Measurements from ENCODE around the gene TGM2.

The TGM2 gene

DNA sequence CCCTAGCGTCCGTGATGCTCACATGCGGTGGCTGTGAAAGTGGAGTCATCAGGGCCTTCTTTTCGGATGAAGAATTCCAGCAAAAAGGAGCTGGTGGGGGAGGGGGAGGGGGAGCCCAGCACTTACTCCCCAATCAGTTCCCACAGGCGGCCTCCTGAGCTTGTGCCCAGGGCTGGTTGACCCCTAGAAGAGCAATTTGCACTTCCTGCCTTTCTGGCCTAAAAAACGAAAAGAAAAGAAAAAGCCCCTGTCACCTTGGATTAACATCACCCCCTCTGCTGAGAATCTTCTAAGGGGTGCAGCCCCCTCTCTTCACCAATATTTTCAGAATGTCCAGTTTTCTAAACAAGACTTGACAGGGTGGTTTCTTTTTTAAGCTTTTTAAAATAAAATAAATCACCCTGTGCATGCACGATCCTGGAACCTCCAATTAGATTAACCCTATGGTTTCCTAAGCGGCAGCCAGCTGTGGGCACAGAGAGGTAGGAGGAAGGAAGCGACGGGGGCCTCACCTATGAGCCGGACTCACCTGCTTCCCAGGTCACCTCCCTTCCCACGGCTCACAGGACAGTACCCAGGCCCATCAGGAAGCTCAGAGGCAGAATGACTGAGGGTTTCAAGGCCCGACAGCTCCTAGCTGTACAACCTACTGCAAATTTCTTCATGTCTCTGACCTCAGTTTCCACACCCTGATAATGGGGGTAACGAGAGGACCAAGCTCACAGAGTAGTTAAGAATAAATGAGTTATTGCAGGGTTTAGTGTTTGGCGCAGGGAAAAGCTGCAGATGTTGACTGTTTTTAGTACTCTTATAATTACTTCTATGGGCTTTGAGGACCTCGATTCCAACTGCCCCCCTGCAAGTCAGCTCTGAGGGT is 10.5 kb upstream of the TGM2 start:
- no peaks in the 10 kb centered on the region for H3K4me1 ChIP-seq (ENCODE audit: control insufficient read depth, insufficient read depth, low read length)
- no peaks in the 10 kb centered on the region for H3K9me3 ChIP-seq (ENCODE audit: control insufficient read depth, insufficient read depth, low read length)
- H3K27me3 ChIP-seq (ENCODE audit: control insufficient read depth, insufficient read depth, low read length): no peaks in the 10 kb centered on the region
- no peaks in the 10 kb centered on the region for H3K36me3 ChIP-seq (ENCODE audit: control insufficient read depth, insufficient read depth, low read length)
- no CpG with 5 or more reads among the region's 16 CpGs for WGBS (ENCODE audit: insufficient coverage, insufficient read length)
- no peak overlapping the region for H3K27ac ChIP-seq (ENCODE audit: low read length)
- DNase-seq (ENCODE audit: low read depth, low spot score): no peak
- H3K4me3 ChIP-seq (ENCODE audit: low read length): no peak overlapping the region

DNA sequence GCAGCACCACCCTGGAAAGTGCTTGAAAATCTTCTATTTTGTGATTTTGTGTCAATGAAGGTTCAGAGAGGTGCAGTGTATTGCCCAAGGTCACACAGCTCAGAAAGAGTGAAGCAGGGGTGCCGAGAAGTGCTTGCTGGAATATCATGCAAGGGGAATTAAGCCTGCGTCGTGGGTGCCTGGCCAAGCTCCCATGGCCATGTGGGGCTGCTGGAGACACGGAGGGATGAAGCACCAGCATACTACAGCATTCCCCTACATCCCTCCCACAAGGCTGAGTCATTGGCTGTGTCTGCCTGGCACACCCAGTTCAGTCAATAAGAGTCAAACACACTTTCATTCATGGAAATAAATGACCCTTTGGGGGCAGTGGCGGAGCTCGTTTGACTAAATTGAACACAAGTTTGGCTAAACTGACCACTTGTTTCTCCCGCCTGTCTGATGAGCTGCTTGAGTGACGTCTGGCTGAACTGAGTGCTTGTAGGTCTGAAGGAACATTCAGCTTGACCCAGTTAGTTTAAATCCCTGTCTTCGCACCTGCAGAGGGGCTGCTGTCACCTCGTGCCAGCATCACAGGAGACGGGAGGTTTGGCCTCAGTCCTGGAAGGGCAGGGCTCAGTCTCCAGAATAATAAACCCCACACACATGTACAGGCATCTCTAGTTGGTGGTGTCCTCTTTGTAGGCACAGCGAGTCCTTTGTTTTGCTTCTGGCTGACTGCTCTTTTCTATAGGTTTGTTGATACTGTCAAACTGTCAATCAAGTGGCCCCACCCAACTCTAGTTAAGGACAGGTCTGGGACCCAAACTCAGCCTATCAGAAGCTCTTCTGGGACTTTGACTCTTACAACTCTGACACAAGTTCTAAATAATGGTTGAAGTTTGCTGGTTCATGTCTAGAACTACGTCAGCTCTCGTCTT is 8.4 kb upstream of the TGM2 start:
- Histone ChIP-seq H3K4me1 (ENCODE audit: control insufficient read depth, insufficient read depth, low read length) (no peaks in the 10 kb centered on the region), H3K36me3 (ENCODE audit: control insufficient read depth, insufficient read depth, low read length) (no peaks in the 10 kb centered on the region), H3K27ac (ENCODE audit: low read length) (no peak overlapping the region), H3K4me3 (ENCODE audit: low read length) (no peak overlapping the region), H3K9me3 (ENCODE audit: control insufficient read depth, insufficient read depth, low read length) (no peaks in the 10 kb centered on the region), H3K27me3 (ENCODE audit: control insufficient read depth, insufficient read depth, low read length) (no peaks in the 10 kb centered on the region)
- no peak for DNase-seq (ENCODE audit: low read depth, low spot score)
- WGBS (ENCODE audit: insufficient coverage, insufficient read length): no CpG with 5 or more reads among the region's 14 CpGs

DNA sequence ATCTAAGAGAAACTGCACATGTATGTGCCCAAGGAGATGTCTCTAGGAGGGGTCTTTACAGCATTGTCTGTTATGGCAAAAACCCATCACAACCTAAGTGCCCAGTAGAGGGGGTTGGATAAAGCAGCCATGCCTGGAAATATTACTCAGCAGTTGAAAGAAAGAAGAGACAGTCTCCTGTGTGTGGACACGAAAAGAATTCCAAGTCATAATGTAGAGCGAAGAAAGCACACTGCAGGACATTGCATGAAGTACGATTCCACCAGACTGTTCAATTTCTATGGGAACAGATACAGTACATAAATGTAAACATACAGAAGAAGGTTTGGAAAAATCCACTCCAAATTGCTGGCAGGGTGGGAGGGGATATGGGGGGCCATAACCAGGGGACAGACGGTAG is 7.3 kb upstream of the TGM2 start:
- no peak for DNase-seq (ENCODE audit: low read depth, low spot score)
- H3K4me1 ChIP-seq (ENCODE audit: control insufficient read depth, insufficient read depth, low read length): no peaks in the 10 kb centered on the region
- H3K4me3 ChIP-seq (ENCODE audit: low read length): no peak overlapping the region
- WGBS (ENCODE audit: insufficient coverage, insufficient read length): no CpG with 5 or more reads among the region's 4 CpGs
- no peaks in the 10 kb centered on the region for H3K36me3 ChIP-seq (ENCODE audit: control insufficient read depth, insufficient read depth, low read length)
- no peaks in the 10 kb centered on the region for H3K9me3 ChIP-seq (ENCODE audit: control insufficient read depth, insufficient read depth, low read length)
- H3K27ac ChIP-seq (ENCODE audit: low read length): no peak overlapping the region
- H3K27me3 ChIP-seq (ENCODE audit: control insufficient read depth, insufficient read depth, low read length): no peaks in the 10 kb centered on the region

DNA sequence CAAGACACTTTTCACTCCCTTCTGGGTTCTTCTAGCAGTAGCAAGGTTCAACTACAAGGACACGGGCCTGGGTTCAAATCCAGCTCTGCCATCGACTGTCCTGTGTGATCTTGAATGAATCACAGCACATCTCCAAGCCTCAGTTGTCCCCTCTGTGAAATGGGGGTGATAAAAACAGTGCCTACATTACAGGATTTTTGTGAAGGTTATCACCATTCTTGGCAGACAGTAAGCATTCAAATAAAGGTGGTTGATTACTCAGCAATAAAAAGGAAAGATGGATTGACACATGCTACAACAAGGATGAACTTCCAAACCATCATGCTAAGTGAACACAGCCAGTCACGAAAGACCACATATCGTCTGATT is 6.6 kb upstream of the TGM2 start:
- no peak overlapping the region for H3K27ac ChIP-seq (ENCODE audit: low read length)

DNA sequence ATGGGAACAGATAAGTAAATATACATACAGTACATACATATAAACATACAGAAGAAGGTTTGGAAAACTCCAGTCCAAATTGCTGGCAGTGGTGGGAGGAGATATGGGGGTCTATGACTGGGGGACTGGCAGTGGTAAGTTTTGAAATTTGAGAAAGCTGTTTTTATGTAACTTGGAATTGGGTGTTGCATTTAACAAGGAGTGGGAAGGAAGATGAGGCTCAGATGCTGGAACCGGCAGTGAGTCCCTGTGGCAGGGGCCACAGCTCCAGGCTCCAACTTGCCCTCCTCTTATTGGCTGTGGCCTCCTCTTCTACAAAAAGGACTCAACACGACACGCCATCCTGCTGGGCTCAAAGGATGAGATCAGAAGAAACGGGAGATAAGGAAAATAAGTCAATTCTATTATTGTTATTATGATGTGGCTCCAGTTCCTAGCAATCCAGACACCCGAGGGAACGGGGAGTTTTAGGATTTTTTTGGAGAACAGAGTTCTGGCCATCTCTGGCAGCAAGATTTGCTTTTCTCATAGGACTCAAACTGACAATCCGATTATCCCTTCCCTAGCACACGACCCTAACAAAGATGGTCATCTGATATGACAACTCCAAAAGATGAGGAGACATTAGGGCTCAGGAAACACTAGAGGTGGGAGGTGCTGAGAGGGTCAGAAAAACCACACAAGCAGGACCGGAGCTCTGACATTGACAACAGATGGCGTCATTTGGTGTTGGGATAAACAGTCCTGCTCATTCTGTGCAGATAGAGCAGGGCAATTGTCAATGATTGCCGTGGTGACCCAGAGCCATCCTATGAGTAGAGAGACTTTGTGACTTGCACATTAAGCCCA is 6.0 kb upstream of the TGM2 start:
- Histone ChIP-seq H3K9me3 (ENCODE audit: control insufficient read depth, insufficient read depth, low read length) (no peaks in the 10 kb centered on the region), H3K27ac (ENCODE audit: low read length) (no peak overlapping the region), H3K4me3 (ENCODE audit: low read length) (no peak overlapping the region), H3K4me1 (ENCODE audit: control insufficient read depth, insufficient read depth, low read length) (no peaks in the 10 kb centered on the region), H3K36me3 (ENCODE audit: control insufficient read depth, insufficient read depth, low read length) (no peaks in the 10 kb centered on the region), H3K27me3 (ENCODE audit: control insufficient read depth, insufficient read depth, low read length) (no peaks in the 10 kb centered on the region)
- no peak for DNase-seq (ENCODE audit: low read depth, low spot score)
- WGBS (ENCODE audit: insufficient coverage, insufficient read length): no CpG with 5 or more reads among the region's 11 CpGs

More for the DNA sequence above, 6.6 kb upstream of the TGM2 start:
- no peaks in the 10 kb centered on the region for H3K9me3 ChIP-seq (ENCODE audit: control insufficient read depth, insufficient read depth, low read length)
- no peak overlapping the region for H3K4me3 ChIP-seq (ENCODE audit: low read length)
- no CpG with 5 or more reads among the region's 4 CpGs for WGBS (ENCODE audit: insufficient coverage, insufficient read length)
- H3K4me1 ChIP-seq (ENCODE audit: control insufficient read depth, insufficient read depth, low read length): no peaks in the 10 kb centered on the region
- H3K27me3 ChIP-seq (ENCODE audit: control insufficient read depth, insufficient read depth, low read length): no peaks in the 10 kb centered on the region
- DNase-seq (ENCODE audit: low read depth, low spot score): no peak
- no peaks in the 10 kb centered on the region for H3K36me3 ChIP-seq (ENCODE audit: control insufficient read depth, insufficient read depth, low read length)

DNA sequence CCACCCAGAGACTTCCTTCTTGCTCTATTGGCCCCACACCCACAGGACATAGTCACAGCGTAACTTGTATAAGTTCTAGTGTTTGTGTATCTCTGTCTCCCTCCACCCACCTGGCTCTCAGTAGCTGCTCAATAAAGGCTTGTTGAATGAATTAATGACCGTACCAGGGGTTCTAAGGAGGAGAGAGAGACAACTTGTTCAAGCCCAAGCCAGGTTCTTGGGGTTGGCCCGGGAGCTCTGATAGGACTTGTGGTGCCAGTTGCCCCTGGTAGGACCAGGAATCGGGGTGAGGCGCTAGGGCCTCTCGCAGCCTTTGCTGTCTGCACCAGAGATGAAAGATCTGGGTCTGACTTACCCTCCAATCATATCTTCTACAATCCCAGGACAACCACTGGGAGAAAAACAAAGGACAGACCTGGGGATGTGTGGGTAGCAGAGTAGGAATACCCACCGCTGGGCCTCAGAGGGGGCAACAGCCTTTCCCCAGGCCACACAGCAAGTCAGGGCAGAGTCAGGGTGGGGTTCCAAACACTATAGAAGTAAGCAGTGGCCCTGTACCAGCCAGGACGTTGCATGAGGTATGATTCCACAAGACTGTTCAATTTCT is 5.3 kb upstream of the TGM2 start:
- DNase-seq (ENCODE audit: low read depth, low spot score): no peak
- Histone ChIP-seq H3K36me3 (ENCODE audit: control insufficient read depth, insufficient read depth, low read length) (no peaks in the 10 kb centered on the region), H3K27ac (ENCODE audit: low read length) (no peak overlapping the region), H3K9me3 (ENCODE audit: control insufficient read depth, insufficient read depth, low read length) (no peaks in the 10 kb centered on the region), H3K4me1 (ENCODE audit: control insufficient read depth, insufficient read depth, low read length) (no peaks in the 10 kb centered on the region), H3K4me3 (ENCODE audit: low read length) (no peak overlapping the region), H3K27me3 (ENCODE audit: control insufficient read depth, insufficient read depth, low read length) (no peaks in the 10 kb centered on the region)
- no CpG with 5 or more reads among the region's 8 CpGs for WGBS (ENCODE audit: insufficient coverage, insufficient read length)

DNA sequence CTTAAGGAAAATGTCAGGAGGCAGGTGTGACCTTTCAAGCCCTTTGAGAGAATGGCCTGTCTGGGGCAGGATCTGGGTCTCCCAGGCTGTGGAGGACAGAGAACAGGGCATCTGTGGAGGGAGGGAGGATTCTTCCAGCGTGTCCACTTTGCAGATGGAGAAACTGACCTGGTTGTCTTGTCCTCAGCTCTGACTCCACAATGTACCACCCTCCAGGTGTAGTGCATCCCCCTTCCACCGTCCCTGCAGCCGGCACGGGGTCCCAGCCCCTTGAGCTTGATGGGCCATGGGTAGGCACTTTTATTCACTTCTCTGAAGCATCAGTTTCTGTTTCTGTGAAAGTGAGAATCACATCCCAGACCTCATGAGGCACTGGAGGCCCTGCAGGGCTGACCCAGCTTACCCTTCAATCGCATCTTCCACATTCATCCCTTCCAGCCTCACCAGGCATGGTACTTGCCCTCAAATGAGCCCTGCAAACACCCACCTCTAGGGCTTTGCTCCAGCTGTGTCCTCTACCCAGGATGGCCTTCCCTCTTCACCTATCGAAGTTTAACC is 4.6 kb upstream of the TGM2 start:
- Histone ChIP-seq H3K9me3 (ENCODE audit: control insufficient read depth, insufficient read depth, low read length) (no peaks in the 10 kb centered on the region), H3K4me1 (ENCODE audit: control insufficient read depth, insufficient read depth, low read length) (no peaks in the 10 kb centered on the region), H3K36me3 (ENCODE audit: control insufficient read depth, insufficient read depth, low read length) (no peaks in the 10 kb centered on the region), H3K27me3 (ENCODE audit: control insufficient read depth, insufficient read depth, low read length) (no peaks in the 10 kb centered on the region), H3K27ac (ENCODE audit: low read length) (no peak overlapping the region), H3K4me3 (ENCODE audit: low read length) (no peak overlapping the region)
- no CpG with 5 or more reads among the region's 6 CpGs for WGBS (ENCODE audit: insufficient coverage, insufficient read length)
- DNase-seq (ENCODE audit: low read depth, low spot score): no peak

DNA sequence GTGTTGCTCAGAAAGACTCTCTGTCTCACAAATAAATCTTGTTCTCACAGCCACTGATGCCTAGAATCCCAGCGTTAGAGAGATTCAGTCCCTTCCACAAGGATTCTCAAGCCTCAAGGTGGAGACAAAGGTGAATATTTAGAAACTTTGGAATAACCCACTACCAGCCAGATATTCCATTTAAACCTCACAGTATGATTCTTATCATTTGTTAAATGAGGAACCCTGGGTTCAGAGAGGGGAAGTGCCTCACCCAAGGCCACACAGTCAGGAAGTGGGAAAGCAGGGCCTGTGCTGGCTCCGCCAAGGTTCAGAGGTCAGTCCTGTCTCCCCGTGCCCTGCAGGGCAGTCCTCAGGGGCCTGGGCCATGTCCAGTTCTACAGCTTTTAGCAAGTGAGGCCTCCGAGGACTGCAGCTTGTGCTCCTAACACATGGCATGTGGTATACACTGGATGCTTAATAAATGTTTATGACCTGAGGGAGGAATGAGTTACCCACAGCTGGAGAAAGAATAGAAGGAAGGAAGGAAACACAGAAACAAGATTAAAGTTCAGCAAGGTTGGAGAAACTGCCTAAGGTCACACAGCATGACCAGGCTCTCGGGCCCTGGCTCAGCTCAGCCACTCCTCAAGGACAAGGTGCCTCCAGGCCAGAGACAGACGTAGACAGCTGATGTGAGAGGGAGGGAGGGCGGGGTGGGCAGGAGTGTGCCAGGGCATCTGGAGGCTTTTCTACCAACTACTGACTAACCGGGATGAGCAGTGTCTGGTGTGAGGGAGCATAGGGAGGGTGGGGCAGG is 3.9 kb upstream of the TGM2 start:
- Histone ChIP-seq H3K27ac (ENCODE audit: low read length) (no peak overlapping the region), H3K9me3 (ENCODE audit: control insufficient read depth, insufficient read depth, low read length) (no peaks in the 10 kb centered on the region), H3K36me3 (ENCODE audit: control insufficient read depth, insufficient read depth, low read length) (no peaks in the 10 kb centered on the region), H3K4me1 (ENCODE audit: control insufficient read depth, insufficient read depth, low read length) (no peaks in the 10 kb centered on the region), H3K27me3 (ENCODE audit: control insufficient read depth, insufficient read depth, low read length) (no peaks in the 10 kb centered on the region), H3K4me3 (ENCODE audit: low read length) (no peak overlapping the region)
- DNase-seq (ENCODE audit: low read depth, low spot score): no peak
- no CpG with 5 or more reads among the region's 8 CpGs for WGBS (ENCODE audit: insufficient coverage, insufficient read length)
